Measurements from ENCODE around the gene E2F4.
A peak's percentile ranks its signal among the peaks of the same experiment; 100 is the strongest.

The E2F4 gene

DNA sequence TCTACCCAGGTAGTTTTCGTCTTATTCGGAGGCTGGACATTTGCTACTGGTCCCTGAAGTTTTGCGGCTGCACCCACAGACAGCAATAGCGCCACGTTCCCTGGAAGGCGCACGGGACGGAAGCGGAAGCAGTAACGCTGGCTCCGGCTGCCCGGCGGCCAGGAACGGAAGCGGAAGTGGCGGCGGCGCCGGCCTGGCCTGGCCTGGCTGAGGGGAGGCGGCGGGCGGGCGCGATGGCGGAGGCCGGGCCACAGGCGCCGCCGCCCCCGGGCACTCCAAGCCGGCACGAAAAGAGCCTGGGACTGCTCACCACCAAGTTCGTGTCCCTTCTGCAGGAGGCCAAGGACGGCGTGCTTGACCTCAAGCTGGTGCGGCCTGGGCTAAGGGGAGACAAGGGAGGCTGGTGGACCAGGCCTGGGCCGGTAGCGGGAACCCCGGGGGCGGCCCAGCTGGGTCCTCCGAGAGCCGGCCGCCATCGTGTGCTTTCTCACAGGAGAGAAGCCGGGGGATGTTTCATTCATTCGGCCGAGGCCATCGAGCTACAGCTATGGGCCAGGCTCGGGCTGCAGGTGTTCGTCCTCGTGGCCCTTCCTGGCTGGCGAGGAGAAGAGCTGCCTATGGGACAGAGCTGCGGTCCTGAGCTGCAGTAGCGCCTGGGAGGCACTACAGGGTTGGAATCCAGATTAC is at the start of gene E2F4:
Gene E2F4, plus strand, starts transcription at position 161 of the 687 bp plus-strand sequence. Its CDS starts 73 bp downstream, at position 234.
- peak; percentile 71 for DNase-seq

- DNase-seq, result no peak
Observed at GRCh38 chr16:67142342-67142741, 49.6 kb upstream of the E2F4 start.

DNA sequence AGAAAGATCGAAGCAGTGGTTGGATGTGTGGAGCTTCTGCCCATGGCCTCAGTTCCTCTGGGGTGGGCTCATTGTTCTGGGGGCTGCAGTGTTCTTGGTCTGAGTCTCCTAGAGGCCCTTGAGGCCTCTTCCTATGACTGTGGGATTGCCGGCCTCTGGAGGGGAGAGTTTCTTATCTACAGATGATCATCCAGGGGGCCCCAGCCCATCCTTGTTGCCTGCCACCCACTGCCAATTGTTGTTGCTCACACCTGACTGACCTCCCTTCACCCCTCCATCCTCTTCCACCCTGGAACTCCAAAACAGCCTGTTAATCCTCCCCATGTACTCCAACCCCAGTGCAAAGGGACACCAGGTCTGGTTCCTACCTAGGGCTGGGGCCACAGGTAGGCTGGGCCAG is 47.0 kb upstream of the E2F4 start:
- DNase-seq, result no peak

DNA sequence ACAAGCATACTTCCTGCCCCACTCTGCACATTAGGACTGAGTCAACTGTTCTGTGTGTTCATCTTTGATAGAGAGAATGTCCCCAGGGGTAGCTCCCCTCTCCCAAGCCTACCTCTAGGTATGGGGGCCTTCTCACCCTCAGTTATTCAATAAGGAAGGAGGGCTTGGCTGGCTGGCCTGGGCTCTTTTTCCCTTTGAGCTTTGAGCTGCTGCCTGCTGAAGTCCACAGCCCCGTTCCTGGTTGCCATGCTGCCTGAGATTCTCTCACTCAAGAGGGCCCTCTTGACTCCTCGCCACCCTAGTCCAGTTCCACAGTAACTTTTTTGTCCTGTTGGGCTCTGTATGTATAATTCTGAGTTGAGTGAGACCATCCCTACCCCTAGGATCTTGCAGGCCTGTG is 46.2 kb upstream of the E2F4 start:
- no peak for DNase-seq

- no peak for DNase-seq
Observed at GRCh38 chr16:67146523-67147357, 45.2 kb upstream of the E2F4 start.

GRCh38 chr16:67147437-67148140 is 44.4 kb upstream of the E2F4 start:
- DNase-seq, result no peak

DNA sequence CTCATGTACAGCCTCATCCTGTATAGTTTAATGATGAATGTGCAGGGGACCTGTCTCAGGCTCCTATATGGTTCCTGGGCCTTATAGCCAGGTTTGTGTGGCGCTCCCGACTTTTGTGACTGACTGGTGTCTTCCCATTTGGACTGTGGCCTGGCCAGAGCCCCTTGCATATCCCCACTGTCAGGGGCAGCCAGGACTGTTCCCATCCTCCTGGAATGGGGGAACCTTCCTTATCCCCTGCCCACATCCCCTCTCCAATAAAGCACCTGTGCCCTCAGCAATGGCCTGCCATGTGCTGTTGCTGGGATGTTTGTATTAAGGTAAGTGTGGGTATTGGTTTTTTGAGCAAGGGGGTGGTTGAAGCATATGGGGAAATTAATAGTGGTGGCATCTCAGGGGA is 43.7 kb upstream of the E2F4 start:
- no peak for DNase-seq

- DNase-seq, result no peak
Observed at GRCh38 chr16:67148656-67149275, 43.2 kb upstream of the E2F4 start.

- no peak for DNase-seq
Observed at GRCh38 chr16:67149276-67150046, 42.5 kb upstream of the E2F4 start.

- DNase-seq, result no peak
Observed at GRCh38 chr16:67150047-67150832, 41.7 kb upstream of the E2F4 start.

DNA sequence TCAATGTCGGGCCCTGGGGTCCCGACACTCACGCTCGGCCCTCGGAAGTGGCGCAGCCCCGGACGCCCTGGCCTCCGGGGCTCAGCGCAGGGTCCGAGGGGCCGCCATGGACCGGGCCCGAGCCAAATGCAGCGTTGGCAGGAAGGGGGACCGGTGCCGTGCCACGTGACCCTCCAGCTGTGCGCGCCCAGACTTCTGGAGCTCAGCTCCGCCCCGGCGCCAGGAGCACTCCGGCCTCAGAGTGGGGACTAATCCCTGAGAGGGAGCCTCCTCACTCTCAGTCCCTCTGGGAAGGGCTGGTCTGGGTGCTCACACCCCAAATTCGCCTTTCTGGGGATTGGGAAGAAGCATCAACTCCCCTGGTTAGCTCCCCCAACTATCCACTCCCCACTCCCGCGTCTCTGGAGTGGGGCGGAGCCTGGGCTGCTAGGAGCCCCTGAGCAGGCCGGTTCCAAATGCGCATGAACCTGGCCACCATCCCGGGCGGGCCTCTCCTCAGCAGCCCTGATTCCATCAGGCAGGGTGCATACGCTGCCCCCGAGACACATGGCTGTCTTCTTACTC is 41.0 kb upstream of the E2F4 start, which contains the start of gene B3GNT9:
Gene B3GNT9, minus strand, starts transcription at position 166 of the 564 bp plus-strand sequence. CDS start 513 bp downstream, outside the sequence.
- DNase-seq, result peak; percentile 51

- no peak for DNase-seq
Observed at GRCh38 chr16:67151431-67152097, 40.4 kb upstream of the E2F4 start.

DNA sequence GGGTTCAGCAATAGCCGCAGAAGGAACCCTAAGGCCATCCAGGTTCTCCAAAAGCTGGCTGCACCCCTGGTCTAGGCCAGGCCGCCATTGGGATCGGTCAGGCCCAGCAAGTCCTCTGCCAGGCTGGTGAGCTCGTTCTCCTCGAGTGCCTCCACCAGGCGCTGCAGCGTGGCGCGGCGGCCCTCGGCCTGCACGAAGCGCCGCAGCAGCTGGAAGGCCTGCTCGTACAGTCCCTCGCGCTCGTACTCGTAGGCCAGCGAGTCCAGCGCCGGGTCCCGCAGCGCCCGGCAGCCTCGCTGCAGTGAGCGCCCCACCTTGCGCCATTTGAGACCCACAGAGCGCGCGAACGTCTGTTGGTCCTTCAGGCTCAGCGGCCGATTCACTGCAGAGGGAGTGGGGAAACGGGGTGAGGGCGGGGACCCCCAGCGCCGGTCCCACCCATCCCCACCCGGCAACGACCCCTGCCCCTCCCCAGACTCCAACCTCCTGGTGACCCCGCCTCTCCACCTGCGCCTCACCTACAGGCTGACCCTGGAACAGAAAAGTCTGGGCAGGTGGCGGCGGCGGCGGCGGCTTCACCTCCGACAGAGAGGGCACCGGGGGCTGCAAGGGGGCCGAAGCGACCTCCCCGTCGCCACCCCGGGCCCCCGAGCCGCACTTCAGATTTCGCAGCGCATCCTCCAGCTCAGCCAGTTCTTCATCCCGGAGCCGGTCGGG is 37.2 kb upstream of the E2F4 start:
- no peak for DNase-seq

- peak; percentile 44 for DNase-seq
Observed at GRCh38 chr16:67155295-67156142, 36.4 kb upstream of the E2F4 start.

- no peak for DNase-seq
Observed at GRCh38 chr16:67156143-67156844, 35.7 kb upstream of the E2F4 start.

DNA sequence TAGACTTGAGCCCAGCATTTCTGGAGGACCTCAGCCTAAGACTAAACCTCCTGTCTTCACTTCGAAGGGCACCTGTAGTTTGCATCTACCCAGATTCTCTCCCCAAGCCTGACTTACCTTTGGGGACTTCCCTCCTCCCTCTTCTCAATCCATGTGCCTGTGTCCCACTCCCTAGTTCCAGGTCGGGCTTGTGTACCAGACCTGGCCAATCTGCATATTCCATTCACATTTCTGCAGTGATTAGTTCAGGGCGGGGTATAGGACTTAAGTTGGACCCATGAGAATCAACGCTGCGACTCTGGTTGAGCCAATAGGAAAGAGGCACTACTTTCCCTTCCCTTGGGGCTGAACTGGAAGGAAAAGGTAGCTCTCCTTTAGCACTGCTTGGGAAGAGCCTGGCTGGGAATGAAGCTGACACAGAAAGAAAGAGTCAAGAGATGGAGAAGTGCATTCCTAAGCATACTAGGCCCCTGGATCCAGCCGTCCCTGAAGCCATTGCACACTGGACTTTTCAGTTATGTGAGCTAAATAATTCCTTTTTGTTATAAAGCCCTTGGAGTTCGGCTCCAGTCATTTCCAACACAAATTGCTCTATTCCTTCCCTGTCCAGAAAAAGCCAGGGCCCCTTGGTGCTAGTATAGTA is 34.7 kb upstream of the E2F4 start:
- DNase-seq, result no peak

DNA sequence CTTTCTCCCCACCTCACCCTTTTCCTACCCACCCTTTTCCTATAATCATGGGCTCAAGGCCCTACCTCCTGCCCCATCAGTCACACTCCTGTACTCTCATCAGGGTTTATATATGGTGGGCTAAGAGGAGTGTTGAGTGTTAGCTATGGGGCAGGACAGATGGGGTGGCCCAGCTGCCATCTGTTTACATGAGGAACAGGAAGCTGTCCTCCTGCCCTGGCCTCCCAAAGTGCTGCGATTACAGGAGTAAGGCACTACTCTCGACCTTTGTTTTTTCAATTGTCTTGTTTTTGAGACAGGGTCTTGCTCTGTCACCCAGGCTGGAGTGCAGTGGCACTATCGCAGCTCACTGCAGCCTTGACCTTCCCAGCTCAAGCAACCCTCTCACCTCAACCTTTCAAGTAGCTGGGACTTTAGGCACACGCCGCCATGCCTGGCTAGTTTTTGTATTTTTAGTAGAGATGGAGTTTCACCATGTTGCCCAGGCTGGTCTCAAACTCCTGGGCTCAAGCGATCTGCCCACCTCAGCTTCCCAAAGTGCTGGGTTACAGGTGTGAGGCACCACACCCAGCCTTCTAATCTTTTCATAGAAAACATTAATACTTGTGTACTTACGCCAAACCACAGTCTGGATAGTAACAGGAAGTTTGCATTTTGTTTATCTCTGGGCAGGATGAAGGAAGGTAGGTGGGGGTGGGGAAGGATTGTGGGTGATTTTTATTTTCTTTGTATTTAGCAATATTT is 33.9 kb upstream of the E2F4 start:
- no peak for DNase-seq
